IPS-18a (cell line): ENCODE data around the gene C2CD2L.

Experiments used
- H3K27ac ChIP-seq: one replicate; pipeline ENCODE4 v1.5.1; 2013; ENCODE audit warnings: low read length
- H3K27me3 ChIP-seq: one replicate; pipeline ENCODE4 v1.6.1; 2013; ENCODE audit warnings: mild to moderate bottlenecking, low read length; ENCODE audit not compliant: control insufficient read depth, insufficient read depth
- H3K36me3 ChIP-seq: one replicate; pipeline ENCODE4 v1.6.1; 2013; ENCODE audit warnings: low read depth, low read length; ENCODE audit not compliant: control insufficient read depth
- H3K4me1 ChIP-seq: one replicate; pipeline ENCODE4 v1.6.1; 2013; ENCODE audit warnings: low read depth, low read length; ENCODE audit not compliant: control insufficient read depth
- H3K4me3 ChIP-seq: one replicate; pipeline ENCODE4 v1.5.1; 2013; ENCODE audit warnings: low read length
- H3K9ac ChIP-seq: one replicate; pipeline ENCODE4 v1.6.1; 2013; ENCODE audit warnings: mild to moderate bottlenecking, low read length, moderate library complexity
- H3K9me3 ChIP-seq: one replicate; pipeline ENCODE4 v1.6.1; 2013; ENCODE audit warnings: low read depth, low read length; ENCODE audit not compliant: control insufficient read depth

Gene C2CD2L

DNA sequence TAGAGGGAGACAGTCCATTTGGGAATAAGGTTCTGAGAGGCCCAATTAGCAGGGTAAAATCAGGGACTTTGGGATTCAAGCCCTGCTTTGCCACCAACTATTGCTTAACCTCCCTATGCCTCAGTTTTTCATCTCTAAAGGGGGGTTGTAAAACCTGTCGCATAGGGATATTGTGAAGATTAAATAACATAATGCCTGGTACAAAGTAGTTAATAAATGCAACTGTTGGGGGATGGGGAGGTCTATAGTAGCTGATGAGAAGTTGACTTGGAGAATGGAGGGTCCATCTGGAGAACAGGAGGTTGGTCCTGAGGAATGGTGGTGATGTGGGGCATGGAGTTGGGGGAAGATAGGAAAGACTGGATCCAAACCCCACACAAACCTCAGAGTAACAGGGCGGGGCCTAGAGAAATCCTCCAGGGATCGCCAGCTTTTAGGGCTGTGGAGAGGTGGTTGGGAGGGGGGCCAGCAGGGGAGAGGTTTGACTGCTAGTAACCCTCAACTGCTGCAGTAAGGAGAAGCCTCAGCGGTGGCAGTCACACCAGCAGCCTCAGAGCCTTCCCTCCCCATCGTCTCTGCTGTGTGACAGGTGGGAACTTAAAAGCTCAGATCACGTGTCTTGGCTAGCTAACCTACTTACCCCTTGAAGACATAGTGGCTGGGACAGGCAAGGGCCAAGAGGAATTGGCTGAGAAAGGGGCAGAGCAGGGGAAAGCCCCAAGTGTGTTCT is 40.6 kb downstream of the C2CD2L start:
- H3K27ac ChIP-seq, result no peak overlapping the region
- peaks cover 16% of the 10 kb centered on the region for H3K4me1 ChIP-seq
- H3K4me3 ChIP-seq, result peak overlapping the region; percentile 69
- no peaks in the 10 kb centered on the region for H3K36me3 ChIP-seq
- H3K9ac ChIP-seq, result no peak overlapping the region
- no peaks in the 10 kb centered on the region for H3K9me3 ChIP-seq
- peaks cover 61% of the 10 kb centered on the region for H3K27me3 ChIP-seq

DNA sequence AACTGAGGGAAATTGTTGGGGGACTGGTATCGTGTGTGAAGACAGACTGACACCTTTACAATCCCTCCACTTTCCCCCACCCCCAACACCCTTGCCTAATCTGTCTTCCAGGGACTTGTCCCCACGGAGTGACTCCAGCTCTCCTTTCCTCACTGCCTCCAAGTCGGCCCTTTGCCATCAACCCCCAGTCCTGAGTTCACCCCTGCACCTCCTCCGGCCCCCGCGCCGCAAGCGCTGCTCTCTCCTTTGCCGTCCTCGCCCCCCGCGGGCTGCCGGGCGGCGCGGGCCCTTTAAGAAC is 41.5 kb downstream of the C2CD2L start:
- no peaks in the 10 kb centered on the region for H3K9me3 ChIP-seq
- H3K4me1 ChIP-seq, result peaks cover 16% of the 10 kb centered on the region
- H3K9ac ChIP-seq, result no peak overlapping the region
- peak overlapping the region; percentile 69 for H3K4me3 ChIP-seq
- H3K27ac ChIP-seq, result no peak overlapping the region
- H3K27me3 ChIP-seq, result peaks cover 61% of the 10 kb centered on the region
- no peaks in the 10 kb centered on the region for H3K36me3 ChIP-seq

GRCh38 chr11:119149018-119149785 is 42.1 kb downstream of the C2CD2L start, which contains the start of gene ABCG4:
ABCG4 (plus strand) TSS chr11:119149052; CDS start chr11:119149966, 914 bp downstream.
- Histone ChIP-seq H3K36me3 (no peaks in the 10 kb centered on the region), H3K27me3 (peaks cover 61% of the 10 kb centered on the region), H3K9me3 (no peaks in the 10 kb centered on the region), H3K4me3 (peak within 1 kb of the TSS; percentile 69), H3K4me1 (peaks cover 16% of the 10 kb centered on the region), H3K27ac (no peak within 1 kb of the TSS), H3K9ac (no peak within 1 kb of the TSS)

DNA sequence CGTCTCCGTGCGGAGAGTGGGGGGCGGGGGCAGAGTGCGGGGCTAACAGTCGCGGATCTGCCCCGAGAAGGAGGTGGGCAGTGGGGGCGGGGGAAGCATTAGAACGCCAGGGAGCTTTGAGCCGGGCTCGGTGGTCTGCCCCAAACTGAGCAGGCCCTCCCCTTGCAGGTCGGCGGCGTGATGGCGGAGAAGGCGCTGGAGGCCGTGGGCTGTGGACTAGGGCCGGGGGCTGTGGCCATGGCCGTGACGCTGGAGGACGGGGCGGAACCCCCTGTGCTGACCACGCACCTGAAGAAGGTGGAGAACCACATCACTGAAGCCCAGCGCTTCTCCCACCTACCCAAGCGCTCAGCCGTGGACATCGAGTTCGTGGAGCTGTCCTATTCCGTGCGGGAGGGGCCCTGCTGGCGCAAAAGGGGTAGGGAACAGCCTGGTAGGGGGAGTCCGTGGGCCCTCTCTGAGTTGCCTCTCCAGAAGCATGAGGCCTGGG is 42.7 kb downstream of the C2CD2L start:
- Histone ChIP-seq H3K9ac (no peak overlapping the region), H3K4me1 (peaks cover 16% of the 10 kb centered on the region), H3K36me3 (no peaks in the 10 kb centered on the region), H3K4me3 (peak overlapping the region; percentile 69), H3K27me3 (peaks cover 61% of the 10 kb centered on the region), H3K9me3 (no peaks in the 10 kb centered on the region), H3K27ac (no peak overlapping the region)

- peaks cover 46% of the 10 kb centered on the region for H3K27me3 ChIP-seq
- H3K27ac ChIP-seq, result no peak overlapping the region
- H3K9ac ChIP-seq, result no peak overlapping the region
- H3K4me3 ChIP-seq, result no peak overlapping the region
- no peaks in the 10 kb centered on the region for H3K9me3 ChIP-seq
- no peaks in the 10 kb centered on the region for H3K36me3 ChIP-seq
- peaks cover 16% of the 10 kb centered on the region for H3K4me1 ChIP-seq
Observed at GRCh38 chr11:119152043-119152442, 44.9 kb downstream of the C2CD2L start.

DNA sequence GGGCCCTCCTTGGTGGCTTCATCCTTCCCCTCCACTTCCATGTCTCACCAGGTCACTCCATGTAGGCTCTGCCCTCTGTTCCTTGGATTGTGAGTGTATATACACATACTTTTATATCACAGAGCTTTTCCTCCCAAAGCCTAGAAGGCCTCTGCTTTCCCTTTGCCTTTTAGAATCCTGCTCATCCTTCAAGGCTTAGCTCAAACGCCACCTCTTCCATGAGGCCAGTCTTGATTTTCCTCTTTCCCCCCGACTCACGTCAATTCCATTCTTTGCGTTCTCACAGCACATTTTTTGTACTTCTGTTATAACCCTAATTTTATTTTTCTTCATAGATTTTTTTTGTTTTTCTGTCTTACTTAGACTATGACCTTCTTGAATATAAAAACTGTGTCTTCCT is 45.5 kb downstream of the C2CD2L start:
- no peaks in the 10 kb centered on the region for H3K9me3 ChIP-seq
- no peak overlapping the region for H3K9ac ChIP-seq
- no peaks in the 10 kb centered on the region for H3K36me3 ChIP-seq
- peaks cover 15% of the 10 kb centered on the region for H3K4me1 ChIP-seq
- no peak overlapping the region for H3K27ac ChIP-seq
- H3K4me3 ChIP-seq, result no peak overlapping the region
- H3K27me3 ChIP-seq, result peaks cover 41% of the 10 kb centered on the region

DNA sequence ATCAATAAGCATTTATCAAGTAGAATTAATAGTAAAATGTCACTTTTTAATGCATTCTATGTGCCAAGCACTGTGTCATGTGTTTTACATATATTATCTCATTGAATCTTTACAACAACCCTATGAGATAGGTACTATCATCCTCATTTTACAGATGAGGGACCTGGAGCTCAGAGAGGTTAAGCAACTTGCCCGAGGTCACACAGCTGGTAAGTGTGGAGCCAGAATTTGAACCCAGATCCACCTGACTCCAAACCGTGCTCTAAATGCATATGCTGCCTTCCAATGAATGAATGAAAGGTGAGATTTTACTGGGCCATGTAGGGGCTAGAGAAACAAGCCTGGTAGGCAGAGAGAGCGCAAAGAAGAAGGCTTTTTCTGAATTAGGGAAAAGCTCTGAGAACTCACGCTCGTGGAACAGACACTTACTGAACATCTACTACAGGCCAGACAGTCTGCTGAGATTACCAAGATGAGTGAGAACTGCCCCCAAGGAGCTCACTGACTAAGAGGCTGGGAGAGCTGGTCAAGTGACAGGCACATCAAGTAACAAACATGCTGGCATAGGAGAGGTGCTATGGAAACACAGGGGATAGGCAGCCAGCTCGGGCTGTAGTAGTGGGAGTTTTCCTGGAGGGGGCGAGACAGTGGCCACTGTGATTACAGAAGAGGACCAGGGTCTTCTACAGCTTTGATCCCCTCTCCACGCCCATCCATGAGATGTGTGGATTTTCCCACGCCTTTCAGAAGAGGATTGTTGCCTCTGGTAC is 46.1 kb downstream of the C2CD2L start:
- peaks cover 9% of the 10 kb centered on the region for H3K4me1 ChIP-seq
- no peak overlapping the region for H3K4me3 ChIP-seq
- H3K27ac ChIP-seq, result no peak overlapping the region
- no peak overlapping the region for H3K9ac ChIP-seq
- H3K36me3 ChIP-seq, result no peaks in the 10 kb centered on the region
- H3K9me3 ChIP-seq, result no peaks in the 10 kb centered on the region
- H3K27me3 ChIP-seq, result peaks cover 34% of the 10 kb centered on the region

DNA sequence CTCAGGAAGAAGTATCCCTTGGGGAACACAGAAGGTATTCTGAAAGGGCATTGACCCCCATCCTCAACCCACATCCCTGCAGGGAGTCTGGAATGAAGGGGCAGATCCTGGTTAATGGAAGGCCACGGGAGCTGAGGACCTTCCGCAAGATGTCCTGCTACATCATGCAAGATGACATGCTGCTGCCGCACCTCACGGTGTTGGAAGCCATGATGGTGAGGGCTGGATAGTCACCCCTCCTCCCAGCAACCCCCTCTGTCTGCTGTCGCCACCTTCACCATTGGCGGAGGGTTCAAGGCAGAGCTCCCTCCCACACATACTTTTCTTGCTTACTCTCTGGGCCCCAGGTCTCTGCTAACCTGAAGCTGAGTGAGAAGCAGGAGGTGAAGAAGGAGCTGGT is 47.0 kb downstream of the C2CD2L start:
- H3K4me1 ChIP-seq, result peaks cover 4% of the 10 kb centered on the region
- peaks cover 26% of the 10 kb centered on the region for H3K27me3 ChIP-seq
- no peaks in the 10 kb centered on the region for H3K9me3 ChIP-seq

DNA sequence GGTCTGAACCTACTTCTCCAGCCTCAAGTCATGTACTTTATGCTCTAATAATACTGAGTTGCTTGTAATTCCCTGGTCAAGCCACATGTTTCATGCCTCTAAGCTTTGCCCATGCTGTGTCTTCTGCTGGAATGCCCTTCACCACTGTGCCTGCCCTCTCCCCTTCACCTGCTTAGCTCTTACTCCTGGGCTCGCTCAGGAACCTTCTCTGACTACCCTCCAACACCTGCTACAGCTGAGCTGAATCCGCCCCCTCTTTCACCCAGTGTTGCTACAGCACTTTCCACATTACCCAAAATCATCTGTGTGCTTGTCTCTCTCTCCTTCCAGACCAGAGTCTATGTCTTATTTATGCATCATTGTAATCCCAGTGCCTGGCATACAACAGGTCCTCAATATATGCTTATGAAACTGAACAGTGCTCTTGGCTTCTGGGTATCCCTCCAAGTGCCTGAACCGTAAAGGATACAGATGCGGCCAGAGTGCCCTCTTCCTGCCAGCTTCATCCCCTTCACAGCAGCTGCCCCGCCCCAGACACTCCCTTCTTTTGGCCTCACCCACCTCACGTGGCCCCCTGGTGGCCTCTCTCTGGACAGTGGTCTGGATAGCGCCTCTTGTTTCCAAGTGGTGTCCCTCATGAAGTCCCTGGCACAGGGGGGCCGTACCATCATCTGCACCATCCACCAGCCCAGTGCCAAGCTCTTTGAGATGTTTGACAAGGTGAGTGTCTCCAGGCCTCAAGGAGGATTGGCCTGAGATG is 48.8 kb downstream of the C2CD2L start:
- H3K4me3 ChIP-seq, result no peak overlapping the region
- H3K4me1 ChIP-seq, result no peaks in the 10 kb centered on the region
- no peaks in the 10 kb centered on the region for H3K36me3 ChIP-seq
- H3K9me3 ChIP-seq, result no peaks in the 10 kb centered on the region
- no peak overlapping the region for H3K9ac ChIP-seq
- H3K27me3 ChIP-seq, result peaks cover 9% of the 10 kb centered on the region
- no peak overlapping the region for H3K27ac ChIP-seq

More for the DNA sequence above, 47.0 kb downstream of the C2CD2L start:
- H3K9ac ChIP-seq, result no peak overlapping the region
- H3K27ac ChIP-seq, result no peak overlapping the region
- H3K36me3 ChIP-seq, result no peaks in the 10 kb centered on the region
- H3K4me3 ChIP-seq, result no peak overlapping the region

- H3K27ac ChIP-seq, result no peak overlapping the region
- peaks cover 3% of the 10 kb centered on the region for H3K27me3 ChIP-seq
- H3K36me3 ChIP-seq, result no peaks in the 10 kb centered on the region
- no peaks in the 10 kb centered on the region for H3K9me3 ChIP-seq
- no peak overlapping the region for H3K4me3 ChIP-seq
- no peaks in the 10 kb centered on the region for H3K4me1 ChIP-seq
- no peak overlapping the region for H3K9ac ChIP-seq
Observed at GRCh38 chr11:119156496-119156895, 49.4 kb downstream of the C2CD2L start.

DNA sequence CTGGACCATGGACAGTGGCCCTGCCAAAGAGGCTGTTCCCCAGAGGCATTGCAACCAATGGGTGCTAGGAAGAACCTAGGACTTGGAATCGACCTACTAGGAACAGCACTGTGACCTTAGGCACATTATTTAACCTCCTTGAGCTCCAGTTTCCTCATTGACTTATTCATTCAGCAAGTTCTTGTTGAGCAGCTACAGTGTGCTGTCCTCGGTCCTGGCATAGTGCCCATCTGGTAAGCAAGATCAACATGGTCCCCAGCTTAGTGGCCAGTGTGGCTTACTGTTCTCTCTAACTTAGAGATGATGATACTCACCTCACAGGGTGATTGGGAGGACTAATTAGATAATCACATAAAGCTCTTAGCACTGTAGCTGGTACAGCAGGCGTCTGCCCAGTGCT is 49.9 kb downstream of the C2CD2L start:
- no peak overlapping the region for H3K4me3 ChIP-seq
- no peak overlapping the region for H3K9ac ChIP-seq
- no peaks in the 10 kb centered on the region for H3K36me3 ChIP-seq
- H3K9me3 ChIP-seq, result no peaks in the 10 kb centered on the region
- H3K27ac ChIP-seq, result no peak overlapping the region
- no peaks in the 10 kb centered on the region for H3K27me3 ChIP-seq
- H3K4me1 ChIP-seq, result no peaks in the 10 kb centered on the region
